Testis (tissue), 3 donors: ENCODE results near the gene ADAM12. TPM values are rescaled to one million over a fixed set of nuclear protein-coding genes. Genes with fewer than 3 reads are reported as not detected.

Source experiments
- DNase-seq: peaks from one replicate; pipeline ENCODE4 v3.0.0-alpha.2; 2019
- H3K27ac ChIP-seq, 2 donors: fragments of 200-600 bp; sonication (generic); one replicate each; pipeline ENCODE4 v1.5.1; 2019
- H3K27me3 ChIP-seq: fragments of 200-600 bp; sonication (generic); one replicate; pipeline ENCODE4 v1.5.1; 2019
- H3K36me3 ChIP-seq: fragments of 200-600 bp; sonication (generic); one replicate; pipeline ENCODE4 v1.5.1; 2017; ENCODE audit warnings: low read depth; ENCODE audit errors: missing control alignments
- H3K4me1 ChIP-seq: fragments of 200-600 bp; sonication (generic); one replicate; pipeline ENCODE4 v1.5.1; 2019
- H3K4me3 ChIP-seq, 2 donors: fragments of 200-600 bp; sonication (generic); one replicate each; pipeline ENCODE4 v1.5.1; 2017 to 2019
- H3K9me3 ChIP-seq: fragments of 200-600 bp; sonication (generic); one replicate; pipeline ENCODE4 v1.5.1; 2017
- CTCF ChIP-seq, 3 experiments: fragments of 450-650 bp in 2 of 3; fragments of 200-600 bp in 1 of 3; sonication (generic) in 1 of 3; IDR thresholded peaks; one replicate each; pipeline ENCODE4 v1.5.1; 2016 to 2019; ENCODE audit warnings: antibody characterized with exemption in 3 of 3, mild to moderate bottlenecking in 2 of 3, moderate library complexity in 1 of 3
- POLR2A ChIP-seq: fragments of 450-650 bp; IDR thresholded peaks from one replicate; pipeline ENCODE4 v1.6.1; 2017; ENCODE audit warnings: antibody characterized with exemption, mild to moderate bottlenecking, moderate library complexity
- WGBS, 2 donors: methylation state at CpG; one replicate each; pipeline ENCODE4 v1.1.5; 2018; 5-methylcytosine and 5-hydroxymethylcytosine counted together
- intact Hi-C: fragments of 100-400 bp; cut with DNase I; formaldehyde crosslinking; loops from one replicate; pipeline ENCODE4 v1.15.1; 2023; ENCODE audit warnings: low total_unique reads
- polyA plus RNA-seq: library from polyadenylated mRNA; stranded (reverse); fragments of 350-450 nt; fragmentation: Illumina TruSeq; extraction: RNeasy Lipid Tissue Mini Kit (QIAGEN cat#74804); gene quantifications from one replicate; pipeline ENCODE4 v1.2.3, GENCODE V29; 2014; ENCODE audit warnings: low read depth, low replicate concordance; ENCODE audit not compliant: insufficient read depth
- total RNA-seq, 2 donors: library from RNA; depleted of rRNA; stranded (reverse); fragments of >200 nt; gene quantifications; one replicate each; pipeline ENCODE4 v1.2.3, GENCODE V29; 2016

ADAM12 gene
- total and polyA plus RNA-seq, 3 donors from 2014 or later: 2.8 to 9.2 (median 6.1) TPM

GRCh38 chr10:126218174-126218573 is 170.1 kb downstream of the ADAM12 start:
- intact Hi-C loops: no loop called here
- Histone ChIP-seq H3K36me3 (no peaks in the 10 kb centered on the region), H3K27ac (no peak overlapping the region), H3K4me1 (no peaks in the 10 kb centered on the region), H3K27me3 (no peaks in the 10 kb centered on the region), H3K9me3 (no peaks in the 10 kb centered on the region), H3K4me3 (no peak overlapping the region)
- WGBS, 2 donors: 93 to 96% methylated on average over 5 of the region's 5 CpGs
- TF ChIP-seq POLR2A (no peak), CTCF (IDR thresholded peaks at IDR 0.05) (no peak)
- DNase-seq: no peak

- DNase-seq: no peak
- TF ChIP-seq POLR2A (no peak), CTCF (IDR thresholded peaks at IDR 0.05) (no peak)
- 50 to 72% methylated on average over 4 of the region's 4 CpGs for WGBS, 2 donors
- Histone ChIP-seq H3K4me1 (no peaks in the 10 kb centered on the region), H3K36me3 (no peaks in the 10 kb centered on the region), H3K9me3 (no peaks in the 10 kb centered on the region), H3K27me3 (no peaks in the 10 kb centered on the region), H3K27ac (no peak overlapping the region), H3K4me3 (no peak overlapping the region)
- intact Hi-C loops: no loop called here
Observed at GRCh38 chr10:126216632-126216961, 171.7 kb downstream of the ADAM12 start.

- H3K36me3 ChIP-seq: no peaks in the 10 kb centered on the region
- intact Hi-C loops: no loop called here
- no peak overlapping the region for H3K27ac ChIP-seq
- WGBS, 2 donors: 66 to 71% methylated on average over 11 of the region's 11 CpGs
- no peak overlapping the region for H3K4me3 ChIP-seq
- TF ChIP-seq POLR2A (no peak), CTCF (IDR thresholded peaks at IDR 0.05) (no peak)
- no peak for DNase-seq
- H3K9me3 ChIP-seq: no peaks in the 10 kb centered on the region
- no peaks in the 10 kb centered on the region for H3K4me1 ChIP-seq
- no peaks in the 10 kb centered on the region for H3K27me3 ChIP-seq
Observed at GRCh38 chr10:126215746-126216631, 172.3 kb downstream of the ADAM12 start.

GRCh38 chr10:126214679-126215078 is 173.6 kb downstream of the ADAM12 start:
- intact Hi-C loops: no loop called here
- Histone ChIP-seq H3K27me3 (no peaks in the 10 kb centered on the region), H3K4me1 (no peaks in the 10 kb centered on the region), H3K36me3 (no peaks in the 10 kb centered on the region), H3K9me3 (no peaks in the 10 kb centered on the region), H3K27ac (no peak overlapping the region), H3K4me3 (no peak overlapping the region)
- WGBS, 2 donors: 92 to 96% methylated on average over 8 of the region's 8 CpGs
- no peak for DNase-seq
- no peak for TF ChIP-seq POLR2A
- TF ChIP-seq CTCF (IDR thresholded peaks at IDR 0.05): no peak

- TF ChIP-seq CTCF (IDR thresholded peaks at IDR 0.05) (no peak), POLR2A (no peak)
- intact Hi-C loops: no loop called here
- no peak for DNase-seq
- Histone ChIP-seq H3K4me1 (no peaks in the 10 kb centered on the region), H3K9me3 (no peaks in the 10 kb centered on the region), H3K4me3 (no peak overlapping the region), H3K27ac (no peak overlapping the region), H3K36me3 (no peaks in the 10 kb centered on the region), H3K27me3 (no peaks in the 10 kb centered on the region)
- 62% methylated on average over 6 of the region's 6 CpGs for WGBS, 2 donors
Observed at GRCh38 chr10:126214021-126214420, 174.3 kb downstream of the ADAM12 start.
